Left cardiac atrium (tissue), 4 donors: ENCODE results near the gene RAB3C. TPM values are rescaled to one million over a fixed set of nuclear protein-coding genes. Genes with fewer than 3 reads are reported as not detected.

Experiments used
- ATAC-seq, 2 donors: fragments of 200-7000 bp; cut with Tn5 transposase; one replicate each; pipeline ENCODE4 v1.9.1; 2020; ENCODE audit warnings: mild to moderate bottlenecking in 2 of 2, moderate library complexity in 2 of 2
- DNase-seq: peaks from one replicate; pipeline ENCODE4 v3.0.0-alpha.2; 2020
- intact Hi-C, 2 donors: fragments of 100-400 bp; cut with DNase I; formaldehyde crosslinking; loops; one replicate each; pipeline versions ENCODE4 v1.14.1 to v1.15.1; 2022 to 2023
- total RNA-seq, 2 donors: library from RNA; stranded (reverse); fragmentation: NEBNext Ultra II Directional; extraction: Animal tissue kit (Norgen Biotek cat#: 25700); gene quantifications; one replicate each; pipeline ENCODE4 v1.2.1, GENCODE V29; 2021
- donor health status: DM: no; HTN: yes; CAD: no.
- donor health status: DM: no; HTN: yes; CAD: no; lungs with severe emphysema.
- donor health status: DM: yes; HTN: yes; CAD: no.
- donor health status: Dilated cardiomyopathy.

Gene RAB3C
- total RNA-seq, 2 donors from 2014 or later = 1.3 to 1.9 TPM

DNA sequence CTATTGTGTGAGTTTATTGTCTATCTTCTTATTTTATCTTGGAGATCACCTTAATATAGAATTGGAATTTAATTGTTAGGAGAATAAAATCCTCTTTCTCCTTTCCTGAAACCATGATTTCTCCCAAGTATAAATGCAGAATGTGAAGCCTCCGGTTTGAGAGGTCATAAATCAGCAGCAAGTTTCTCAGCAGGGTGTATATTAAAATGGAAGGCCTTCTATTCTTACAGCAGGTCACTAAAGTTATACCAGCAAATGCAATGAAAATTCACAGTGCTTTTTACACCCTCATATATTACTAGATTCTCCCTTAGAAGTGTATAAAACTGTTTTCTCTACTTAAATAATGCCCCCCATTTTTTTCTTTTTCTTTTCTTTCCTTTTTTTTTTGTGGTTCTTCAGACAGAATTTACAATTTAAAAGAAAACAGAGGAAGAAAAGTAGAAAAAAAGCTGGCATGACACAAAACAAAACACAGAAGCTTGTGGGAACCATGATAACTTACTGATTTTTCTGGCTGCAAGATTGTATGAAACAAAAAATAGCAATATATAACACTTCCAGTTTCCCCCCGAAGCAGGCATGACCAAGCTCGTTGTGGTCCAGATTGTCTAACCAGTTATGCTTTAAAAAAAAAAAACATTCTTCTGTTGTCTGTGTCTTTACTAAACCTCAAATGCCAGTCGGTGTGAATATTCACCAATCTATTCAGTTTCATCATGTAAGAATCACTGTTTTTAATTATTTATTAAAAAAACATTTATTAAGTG, 211.2 kb downstream of the RAB3C start:
- intact Hi-C loops = no loop called here
- ATAC-seq (no peak), DNase-seq (no peak)

DNA sequence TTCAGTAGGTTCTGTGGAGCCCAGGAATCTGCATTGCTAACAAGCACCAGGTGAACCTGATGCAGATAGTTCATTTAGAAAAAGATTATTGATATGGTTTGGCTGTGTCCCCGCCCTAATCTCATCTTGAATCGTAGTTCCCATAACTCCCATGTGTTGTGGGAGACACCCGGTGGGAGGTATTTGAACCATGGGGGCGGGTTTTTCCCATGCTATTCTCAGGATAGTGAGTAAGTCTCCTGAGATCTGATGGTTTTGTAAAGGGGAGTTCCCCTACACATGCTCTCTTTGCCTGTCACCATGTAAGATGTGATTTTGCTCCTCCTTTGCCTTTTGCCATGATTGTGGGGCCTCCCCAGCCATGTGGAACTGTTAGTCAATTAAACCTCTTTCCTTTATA, 212.0 kb downstream of the RAB3C start:
- ATAC-seq (no peak), DNase-seq (no peak)
- intact Hi-C loops = no loop called here

DNA sequence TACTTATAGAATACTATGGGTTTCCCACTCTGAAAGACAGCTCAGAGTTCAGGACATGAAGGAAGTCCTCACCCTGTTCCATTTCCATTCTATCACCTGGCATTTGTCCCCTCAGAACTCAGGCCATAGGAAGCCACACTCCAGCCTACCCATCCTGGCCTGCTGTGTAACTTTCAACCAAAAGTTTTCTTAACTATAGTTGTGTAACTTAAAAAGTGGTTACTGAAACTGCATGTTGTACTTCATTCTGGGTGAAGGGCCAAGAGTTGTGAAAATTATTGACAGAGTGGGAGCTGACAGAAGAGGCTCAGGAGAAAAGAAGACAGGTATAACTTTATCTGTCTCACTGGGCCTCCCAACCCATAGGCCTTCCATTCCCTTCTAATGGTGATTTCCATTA, 212.5 kb downstream of the RAB3C start:
- no peak for DNase-seq
- intact Hi-C loops = no loop called here
- ATAC-seq = no peak

DNA sequence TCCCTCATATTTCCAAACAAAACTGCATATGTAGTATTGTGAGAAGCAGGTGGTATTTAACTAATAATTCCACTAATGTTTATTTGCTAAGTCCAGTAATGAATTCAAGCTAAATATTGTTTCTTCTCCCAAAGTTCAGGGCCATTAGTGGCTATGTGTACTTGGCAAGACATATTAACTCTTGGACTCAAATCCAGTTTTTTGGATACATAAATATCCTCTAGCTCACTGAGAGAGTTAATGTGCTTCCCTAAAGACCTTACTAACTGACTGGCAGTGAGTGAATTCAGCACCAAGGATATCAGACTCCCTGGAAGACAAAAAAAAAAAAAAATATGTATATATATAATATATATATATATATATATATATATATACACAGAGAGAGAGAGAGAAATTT, 214.1 kb downstream of the RAB3C start:
- DNase-seq (no peak), ATAC-seq (no peak)
- intact Hi-C loops = no loop called here

DNA sequence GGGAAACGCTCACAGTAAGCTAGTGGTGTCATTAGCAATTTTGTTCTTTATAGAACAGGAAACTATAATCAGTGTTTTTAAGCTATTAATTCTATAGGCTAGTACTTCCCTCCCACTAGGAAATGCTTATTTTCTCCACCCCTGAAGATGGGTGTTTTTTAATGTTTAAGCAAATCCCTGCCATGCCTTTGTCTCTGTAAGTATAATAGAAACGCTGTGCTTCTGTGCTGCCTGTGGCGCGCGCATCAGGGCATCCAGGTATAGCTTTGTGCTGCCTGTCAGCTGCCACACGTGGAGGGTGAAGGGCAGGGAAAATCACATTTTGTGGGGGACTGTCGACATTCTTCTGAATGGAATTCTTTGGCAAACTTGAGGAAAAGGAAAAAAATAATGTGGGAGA, 217.5 kb downstream of the RAB3C start:
- intact Hi-C loops = no loop called here
- ATAC-seq (no peak), DNase-seq (no peak)

DNA sequence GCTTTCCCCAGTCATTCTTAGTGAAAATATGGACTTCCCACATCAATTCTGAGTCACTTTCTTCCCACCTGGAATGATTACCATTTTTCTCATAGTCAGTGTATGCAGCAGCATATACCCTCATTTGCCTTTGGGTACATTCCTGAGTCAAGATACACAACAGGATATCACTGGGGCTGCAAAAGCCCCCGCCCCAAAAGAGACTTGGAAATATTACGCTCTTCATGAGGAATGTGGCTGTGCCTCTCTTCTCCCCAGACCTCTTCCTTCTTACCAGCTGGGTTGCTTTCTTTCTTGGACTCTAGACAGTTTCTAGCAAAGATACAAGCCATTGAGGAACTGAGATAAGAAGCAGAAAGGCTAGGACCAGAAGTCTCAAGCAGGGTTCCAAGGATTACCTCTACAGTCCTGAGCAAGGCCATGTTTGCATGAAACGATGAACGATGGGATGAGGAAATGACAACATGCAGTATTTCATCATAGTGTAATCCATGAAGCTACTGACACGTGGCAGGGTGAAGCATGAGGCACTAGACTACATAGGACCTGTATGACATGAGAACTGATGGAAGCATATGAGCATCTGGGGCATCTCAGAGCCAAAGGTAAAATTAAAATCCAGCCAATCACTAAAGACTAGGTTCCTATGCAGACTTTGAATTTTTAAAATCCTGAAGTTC, 218.1 kb downstream of the RAB3C start:
- ATAC-seq = no peak
- intact Hi-C loops = no loop called here
- no peak for DNase-seq

DNA sequence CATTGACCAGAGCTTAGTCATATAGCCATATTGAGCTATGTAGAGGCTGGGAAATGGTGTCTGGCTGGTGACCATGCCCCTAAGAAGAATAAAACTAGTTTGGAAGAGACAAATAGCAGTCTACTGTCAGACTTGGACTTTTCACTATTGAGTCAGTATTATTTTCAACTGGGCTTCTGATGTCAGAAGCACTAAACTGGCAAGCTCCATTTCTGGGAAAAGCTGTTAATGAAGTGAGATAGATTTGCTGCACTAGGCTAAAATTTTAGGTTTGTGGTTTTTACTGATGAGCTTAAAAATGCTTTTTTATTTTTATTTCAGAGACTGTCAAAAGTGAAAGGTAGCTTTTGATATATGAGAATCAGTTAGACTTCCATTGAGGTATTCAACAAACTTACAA, 220.2 kb downstream of the RAB3C start:
- DNase-seq (no peak), ATAC-seq (no peak)
- intact Hi-C loops = no loop called here

DNA sequence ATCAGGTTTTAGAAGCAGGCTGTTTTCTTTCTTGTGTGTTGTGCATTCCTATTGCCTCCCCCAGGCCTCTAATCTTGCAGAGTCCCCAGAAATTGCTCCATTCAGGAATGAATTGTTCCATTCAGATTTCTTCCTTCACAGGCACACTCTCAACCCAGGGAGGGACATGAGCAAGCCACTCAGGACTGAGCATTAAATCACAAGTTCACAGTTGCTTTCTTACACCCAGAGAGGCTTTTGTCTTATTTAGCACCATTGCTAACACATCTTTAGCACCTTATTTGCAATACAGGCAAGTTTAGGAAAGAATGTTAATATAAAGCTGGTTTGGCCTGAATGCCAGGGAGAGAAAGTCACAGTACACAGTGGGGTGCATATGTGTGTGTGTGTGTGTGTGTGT, 221.4 kb downstream of the RAB3C start:
- no peak for ATAC-seq
- intact Hi-C loops = no loop called here
- DNase-seq = no peak

DNA sequence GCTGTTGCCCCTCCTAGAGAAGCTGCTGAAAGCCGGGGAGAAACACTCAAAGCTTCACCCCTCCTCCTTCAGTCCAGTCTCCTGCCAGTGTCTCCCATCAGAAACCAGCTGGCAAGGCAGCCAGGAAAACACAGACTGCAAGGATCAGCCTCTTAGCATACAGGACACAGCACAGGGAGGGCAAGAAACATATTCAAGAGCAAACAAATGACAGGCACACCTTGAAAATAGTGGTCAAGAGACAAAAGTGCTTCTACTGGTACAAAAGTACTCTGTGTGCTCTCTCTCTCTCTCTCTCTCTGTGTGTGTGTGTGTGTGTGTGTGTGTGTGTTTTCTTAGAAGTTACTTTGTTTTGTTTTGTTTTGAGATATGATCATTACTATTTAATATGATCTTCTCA, 227.2 kb downstream of the RAB3C start:
- DNase-seq (no peak), ATAC-seq (no peak)
- intact Hi-C loops = no loop called here

DNA sequence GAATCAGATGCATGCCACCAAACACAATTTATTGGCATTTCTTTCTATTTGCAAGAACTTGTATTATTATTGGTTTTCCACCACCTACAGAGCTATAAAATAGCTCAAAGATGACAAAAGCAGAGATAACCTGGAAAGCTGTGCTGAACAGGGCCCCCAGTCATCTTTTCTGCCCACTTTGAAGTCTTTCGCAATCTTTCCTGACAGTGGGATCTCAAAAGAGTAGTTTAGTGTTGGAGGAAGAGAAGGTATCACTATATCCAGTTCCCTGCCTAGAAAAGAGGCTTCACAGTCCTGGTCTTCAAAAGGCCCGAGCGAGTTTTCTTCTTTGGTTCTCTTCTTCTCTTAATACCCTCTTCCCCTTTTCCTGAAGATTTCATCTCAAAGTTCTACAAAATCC, 231.0 kb downstream of the RAB3C start:
- ATAC-seq = no peak
- intact Hi-C loops = no loop called here
- no peak for DNase-seq

DNA sequence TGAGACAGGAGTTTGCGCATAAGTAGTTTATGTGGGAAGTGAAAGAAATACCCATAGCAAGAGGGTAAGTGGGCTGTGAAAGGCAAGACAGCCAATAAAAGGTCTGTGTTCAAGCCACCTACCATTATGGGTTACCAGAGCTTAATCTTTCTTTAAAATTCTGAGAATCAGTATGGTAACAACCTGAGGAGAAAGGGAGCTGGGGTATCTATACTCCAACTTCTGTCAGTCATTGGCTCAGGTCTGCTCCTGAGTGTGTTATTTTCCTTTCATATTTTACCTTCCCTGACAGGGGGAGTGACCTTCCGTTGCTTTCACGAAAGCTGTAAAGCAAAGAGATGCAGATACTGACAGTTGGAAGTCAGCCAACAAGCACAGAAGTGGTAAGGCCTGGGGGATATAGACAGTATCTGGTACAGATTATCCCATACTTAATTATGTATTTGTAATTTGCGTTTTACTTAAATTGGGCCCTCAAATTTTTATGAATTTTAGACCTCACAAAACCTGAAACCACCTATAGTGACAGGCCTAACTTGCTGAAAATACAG, 233.4 kb downstream of the RAB3C start:
- intact Hi-C loops = no loop called here
- ATAC-seq (no peak), DNase-seq (no peak)

DNA sequence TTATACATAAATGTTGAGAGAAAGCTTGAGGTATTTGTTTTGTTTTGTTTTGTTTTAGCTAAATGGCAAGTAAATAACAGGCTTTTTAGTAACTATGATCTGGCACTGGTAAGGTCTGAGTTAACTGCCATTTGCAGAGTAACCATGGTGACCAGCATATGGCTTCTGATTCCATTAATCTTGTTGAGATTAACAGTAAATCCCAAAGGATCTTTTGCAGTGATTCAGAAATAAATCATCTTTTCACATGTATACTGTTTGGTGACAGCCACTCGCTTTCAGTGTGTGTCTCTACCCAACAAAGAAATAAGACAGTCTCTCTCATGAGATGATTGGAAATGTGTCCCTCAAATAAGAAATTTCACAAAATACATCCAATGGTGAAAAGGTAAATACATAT, 235.6 kb downstream of the RAB3C start:
- DNase-seq = no peak
- intact Hi-C loops = no loop called here
- no peak for ATAC-seq

DNA sequence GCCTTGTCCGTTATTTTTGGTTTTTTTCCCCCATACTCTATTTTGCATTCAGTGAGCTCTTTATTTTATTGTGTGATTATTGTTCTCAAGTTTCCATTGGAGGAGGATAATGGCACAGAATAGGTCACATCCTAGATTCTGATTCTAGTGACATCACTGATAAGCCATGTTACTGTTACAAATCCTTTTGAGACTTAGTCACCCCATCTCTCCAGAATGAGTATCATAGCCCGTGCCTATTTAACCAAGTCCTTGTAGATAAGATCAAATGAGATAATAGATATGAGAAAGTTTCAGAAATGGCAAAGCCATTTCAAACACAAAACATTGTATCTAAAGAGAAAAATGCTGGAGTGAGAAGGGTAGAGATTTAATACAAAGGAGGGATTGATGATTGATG, 242.6 kb downstream of the RAB3C start:
- ATAC-seq (no peak), DNase-seq (no peak)
- intact Hi-C loops = no loop called here

DNA sequence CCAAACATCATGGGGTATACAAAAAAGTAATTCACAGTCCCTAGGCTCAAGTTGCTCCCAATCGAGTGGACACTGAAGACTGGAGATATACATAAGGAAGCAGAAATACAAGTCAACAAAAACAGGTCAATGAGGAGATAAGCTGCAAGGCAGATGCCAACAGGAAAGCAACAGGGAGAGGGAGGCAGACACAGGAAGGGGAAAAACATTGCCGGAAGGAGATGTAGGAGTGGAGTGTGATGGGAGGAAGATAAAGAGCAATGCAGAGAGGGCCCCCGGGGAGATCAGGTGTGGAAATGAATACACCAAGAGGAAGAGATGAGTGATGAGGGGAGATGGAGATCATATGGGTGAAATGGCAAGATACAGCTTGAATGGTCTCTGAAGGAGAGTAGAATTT, 243.0 kb downstream of the RAB3C start:
- intact Hi-C loops = no loop called here
- DNase-seq (no peak), ATAC-seq (no peak)

DNA sequence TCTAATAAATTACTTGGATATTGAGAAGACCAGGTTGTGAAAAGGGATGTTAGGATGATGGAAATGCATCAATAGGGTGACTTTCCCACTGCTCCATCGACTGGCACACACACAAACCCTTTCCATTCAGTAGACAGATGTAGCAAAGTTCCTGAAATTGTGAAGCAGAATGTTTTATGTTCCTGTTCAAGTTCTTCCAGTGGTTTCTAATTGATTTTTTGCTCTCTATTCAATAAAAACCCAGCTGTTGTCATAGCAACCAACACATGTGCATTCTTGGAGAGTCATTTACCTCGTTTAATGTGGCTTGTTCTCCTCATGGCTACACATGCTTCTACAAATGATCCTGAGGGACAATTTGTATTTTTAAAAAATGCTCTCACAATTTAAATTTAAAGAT, 244.6 kb downstream of the RAB3C start:
- intact Hi-C loops = no loop called here
- ATAC-seq (no peak), DNase-seq (no peak)

DNA sequence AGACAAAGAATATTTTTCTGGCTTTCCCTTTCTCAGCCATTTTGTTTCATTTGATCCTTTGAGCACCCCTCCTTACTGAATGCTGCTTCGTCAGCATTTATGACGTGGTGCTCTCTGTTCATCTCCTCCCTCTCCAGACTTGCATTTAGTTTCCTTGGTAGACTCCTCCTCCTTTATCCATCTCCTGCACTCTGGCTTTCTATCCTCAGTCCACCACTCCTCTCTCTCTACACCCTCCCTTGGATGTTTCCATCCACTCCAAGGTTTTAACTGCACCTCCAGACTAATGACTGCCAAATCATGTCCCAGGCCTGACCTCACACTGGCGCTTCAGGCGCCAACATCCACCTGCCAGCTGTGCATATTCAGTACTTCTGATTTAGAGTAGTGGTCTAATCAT, 245.4 kb downstream of the RAB3C start:
- DNase-seq = no peak
- intact Hi-C loops = loop anchor here in 1 of 2 donors (2.0 kb wide), 1 partner anchor 21 kb away; no protein-coding TSS in a partner anchor
- ATAC-seq = no peak

DNA sequence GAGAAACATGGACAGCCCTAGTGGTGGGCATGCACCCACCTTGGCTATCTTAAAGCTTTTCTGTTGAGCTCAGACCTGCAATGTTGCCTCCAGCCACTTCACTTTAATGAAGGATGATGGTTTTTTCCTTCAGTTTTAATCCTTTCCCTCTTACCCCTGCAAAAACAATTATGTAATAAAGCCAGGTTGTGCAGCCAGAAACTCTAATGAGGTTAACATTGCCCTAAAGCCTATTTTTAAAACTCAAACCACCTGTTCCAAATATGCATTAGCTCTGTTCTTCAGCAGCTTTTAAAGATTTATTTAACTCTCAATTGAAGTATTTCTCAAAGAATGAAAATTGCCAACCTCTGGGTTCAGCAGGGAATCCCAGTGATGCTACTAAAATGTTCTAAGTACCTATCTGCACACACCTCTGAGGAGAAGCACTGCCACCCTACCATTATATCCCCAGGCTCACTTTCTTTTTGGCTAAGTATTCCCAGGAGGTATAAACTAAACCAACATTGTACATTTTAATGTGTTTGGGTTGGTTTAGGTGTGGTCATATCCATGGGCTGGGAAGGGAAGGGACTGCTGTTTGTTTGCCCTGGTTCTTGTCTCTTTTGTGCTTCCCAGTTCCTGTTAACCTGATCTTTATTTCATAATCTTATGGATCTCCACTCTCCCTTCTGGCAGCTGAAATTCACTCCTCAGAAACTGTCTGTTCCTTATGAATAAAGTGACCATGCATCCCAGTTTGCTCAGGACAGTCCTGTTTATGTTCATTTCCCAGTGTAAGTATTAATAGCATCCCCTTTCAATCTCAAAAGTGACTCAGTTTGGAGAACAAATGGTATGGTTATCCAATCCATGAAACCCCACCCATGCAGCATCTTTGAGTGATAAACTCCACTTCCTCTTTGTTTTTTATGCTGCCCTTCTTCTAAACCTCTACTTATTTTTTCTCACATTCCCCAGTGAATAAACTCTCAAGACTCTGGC, 251.7 kb downstream of the RAB3C start:
- ATAC-seq (no peak), DNase-seq (no peak)
- intact Hi-C loops = no loop called here

DNA sequence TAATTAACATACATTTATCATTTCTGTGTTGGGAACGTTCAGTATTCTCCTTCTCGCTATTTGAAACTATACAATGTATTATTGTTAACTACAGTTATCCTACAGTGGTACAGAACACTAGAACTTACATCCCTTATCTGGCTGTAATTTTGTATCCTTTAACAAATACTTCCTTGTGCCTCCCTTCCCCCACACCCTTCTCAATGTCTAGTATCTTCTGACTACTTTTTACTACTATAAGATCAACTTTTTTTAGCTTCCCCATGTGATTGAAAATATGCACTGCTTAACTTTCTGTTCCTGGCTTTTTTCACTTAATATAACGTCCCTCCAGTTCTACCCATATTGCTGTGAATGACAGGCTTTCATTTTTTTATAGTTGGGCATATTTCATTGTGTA, 253.5 kb downstream of the RAB3C start:
- intact Hi-C loops = no loop called here
- DNase-seq = no peak

DNA sequence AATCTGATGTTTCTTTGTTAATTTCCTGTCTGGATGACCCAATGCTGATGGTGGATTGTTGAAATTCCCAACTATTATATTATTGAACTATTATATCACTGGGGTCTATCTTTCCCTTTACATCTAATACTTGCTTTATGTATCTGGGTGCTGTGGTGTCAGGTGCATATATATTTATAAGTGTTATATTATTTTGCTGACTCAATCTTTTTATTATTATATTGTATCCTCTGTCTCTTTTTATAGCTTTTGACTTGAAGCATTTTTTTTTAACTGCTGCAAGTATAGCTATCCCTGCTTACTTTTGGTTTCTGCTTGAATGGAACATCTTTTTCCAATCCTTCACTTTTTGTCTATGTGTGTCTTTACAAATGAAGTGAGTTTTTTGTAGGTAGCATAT, 255.9 kb downstream of the RAB3C start:
- ATAC-seq (no peak), DNase-seq (no peak)
- intact Hi-C loops = no loop called here

More for the DNA sequence above, 253.5 kb downstream of the RAB3C start:
- no peak for ATAC-seq

DNA sequence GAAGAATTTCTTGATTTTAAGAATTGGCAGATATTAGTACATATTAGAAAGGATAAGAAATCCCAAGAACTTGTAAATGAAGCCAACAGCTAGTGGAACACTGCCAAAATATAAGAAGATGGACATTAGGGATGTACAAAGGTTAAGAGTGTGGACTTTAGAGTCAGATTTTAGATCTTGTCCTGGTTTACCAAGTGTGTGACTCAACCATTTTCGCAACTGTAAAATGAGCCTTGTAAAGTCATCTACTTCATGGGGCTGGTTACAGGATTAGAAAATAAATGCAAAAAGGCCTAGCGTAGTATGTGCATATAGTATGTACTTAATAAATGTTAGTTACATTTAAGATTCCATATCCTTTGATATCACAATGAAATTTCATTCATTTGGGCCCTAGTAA, 260.0 kb downstream of the RAB3C start:
- ATAC-seq = no peak
- intact Hi-C loops = no loop called here
- DNase-seq = no peak
